ENCODE data around the gene D2HGDH.

DNA sequence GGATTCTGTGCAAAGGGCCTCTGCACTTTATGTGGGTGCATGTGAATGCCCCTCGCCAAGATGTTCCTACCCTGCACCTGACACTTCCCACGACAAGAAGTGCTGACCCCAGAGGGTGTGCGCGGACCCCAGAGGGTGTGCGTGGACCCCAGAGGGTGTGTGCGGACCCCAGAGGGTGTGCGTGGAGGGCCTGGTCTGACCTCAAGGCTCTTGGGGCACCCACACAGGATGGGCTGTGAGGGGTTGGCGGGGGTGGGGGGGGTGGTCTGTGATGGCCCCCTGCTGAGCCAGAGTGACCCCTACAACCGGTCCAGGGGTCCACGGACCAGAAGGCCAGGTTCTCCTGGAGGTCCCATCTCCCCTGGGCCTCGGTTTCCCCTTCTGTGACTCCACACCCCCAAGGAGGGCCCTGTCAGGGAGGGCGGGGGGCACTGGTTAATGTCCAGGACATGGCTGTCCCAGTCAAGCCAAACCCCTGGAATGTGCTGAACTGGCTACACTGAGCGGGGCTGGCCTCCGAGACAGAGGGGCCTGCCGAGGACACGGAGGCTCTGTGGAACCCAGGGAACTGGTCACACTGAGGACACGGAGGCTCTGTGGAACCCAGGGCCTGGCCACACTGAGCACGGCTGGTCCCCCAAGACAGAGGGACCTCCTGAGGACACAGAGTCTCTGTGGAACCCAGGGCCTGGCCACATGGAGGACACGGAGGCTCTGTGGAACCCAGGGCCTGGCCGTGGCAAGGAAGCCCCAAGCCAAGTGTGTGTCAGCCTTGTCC, 77.7 kb downstream of the D2HGDH start:
- TF ChIP-seq, protein P1, sequence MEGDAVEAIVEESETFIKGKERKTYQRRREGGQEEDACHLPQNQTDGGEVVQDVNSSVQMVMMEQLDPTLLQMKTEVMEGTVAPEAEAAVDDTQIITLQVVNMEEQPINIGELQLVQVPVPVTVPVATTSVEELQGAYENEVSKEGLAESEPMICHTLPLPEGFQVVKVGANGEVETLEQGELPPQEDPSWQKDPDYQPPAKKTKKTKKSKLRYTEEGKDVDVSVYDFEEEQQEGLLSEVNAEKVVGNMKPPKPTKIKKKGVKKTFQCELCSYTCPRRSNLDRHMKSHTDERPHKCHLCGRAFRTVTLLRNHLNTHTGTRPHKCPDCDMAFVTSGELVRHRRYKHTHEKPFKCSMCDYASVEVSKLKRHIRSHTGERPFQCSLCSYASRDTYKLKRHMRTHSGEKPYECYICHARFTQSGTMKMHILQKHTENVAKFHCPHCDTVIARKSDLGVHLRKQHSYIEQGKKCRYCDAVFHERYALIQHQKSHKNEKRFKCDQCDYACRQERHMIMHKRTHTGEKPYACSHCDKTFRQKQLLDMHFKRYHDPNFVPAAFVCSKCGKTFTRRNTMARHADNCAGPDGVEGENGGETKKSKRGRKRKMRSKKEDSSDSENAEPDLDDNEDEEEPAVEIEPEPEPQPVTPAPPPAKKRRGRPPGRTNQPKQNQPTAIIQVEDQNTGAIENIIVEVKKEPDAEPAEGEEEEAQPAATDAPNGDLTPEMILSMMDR (IDR thresholded peaks at IDR 0.05 in 4 of 5, conservative IDR thresholded peaks at IDR 0.05 in 1 of 5): no peak
- TF ChIP-seq POLR2A (IDR thresholded peaks at IDR 0.05): no peak
